Measurements from ENCODE around the gene NFIA.

NFIA gene

GRCh38 chr1:61132176-61132638 is 49.8 kb downstream of the NFIA start:
- DNase-seq, result no peak

DNA sequence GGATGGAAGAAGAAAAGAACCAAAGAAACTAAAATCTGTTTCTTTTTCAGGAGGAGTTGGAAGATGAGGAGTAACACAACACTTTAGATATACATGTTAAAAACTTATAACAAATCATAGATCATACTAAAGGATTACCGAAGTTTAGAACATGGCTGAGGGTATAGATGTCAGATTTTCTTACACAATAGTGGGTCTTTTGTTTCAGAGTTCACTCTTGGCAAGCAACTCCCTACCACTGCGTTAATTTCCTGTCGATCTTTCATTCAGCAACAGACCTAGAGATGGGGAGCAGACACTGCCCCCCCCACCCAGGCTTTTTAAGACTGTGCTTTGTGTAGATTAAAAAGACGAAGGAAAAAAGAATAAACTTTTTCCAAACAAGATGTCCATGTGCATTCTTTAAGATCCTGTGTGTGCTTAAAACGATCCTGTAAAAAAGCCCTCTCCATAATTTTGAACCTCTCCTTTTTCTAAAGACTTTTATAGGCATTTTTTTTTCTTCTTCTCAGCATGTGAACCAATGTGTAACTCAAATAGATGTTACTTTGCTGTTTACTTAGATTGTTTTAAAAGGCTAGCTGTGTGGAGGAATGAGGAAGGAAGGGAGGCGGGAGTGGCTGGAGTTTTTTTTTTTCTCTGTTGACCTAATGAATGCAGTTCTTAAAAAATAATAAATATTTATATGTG is 50.4 kb downstream of the NFIA start:
- DNase-seq, result no peak

GRCh38 chr1:61133335-61134019 is 51.1 kb downstream of the NFIA start:
- DNase-seq, result no peak

DNA sequence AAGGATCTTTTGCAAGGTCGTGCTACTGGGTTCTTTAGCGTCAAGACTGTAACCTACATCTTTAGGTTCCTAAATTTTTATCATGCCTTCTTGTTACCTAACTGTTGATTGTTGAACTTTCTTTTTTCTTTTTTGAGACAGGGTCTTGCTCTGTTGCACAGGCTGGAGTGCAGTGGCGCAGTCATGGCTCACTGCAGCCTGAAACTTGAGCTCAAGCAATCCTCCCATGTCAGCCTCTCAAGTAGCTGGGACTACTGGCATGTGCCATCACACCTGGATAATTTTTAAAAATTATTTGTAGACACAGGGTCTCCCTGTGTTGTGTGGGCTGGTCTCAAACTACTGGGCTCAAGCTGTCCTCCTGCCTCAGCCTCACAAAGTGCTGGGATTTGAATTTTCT is 52.9 kb downstream of the NFIA start:
- no peak for DNase-seq

DNA sequence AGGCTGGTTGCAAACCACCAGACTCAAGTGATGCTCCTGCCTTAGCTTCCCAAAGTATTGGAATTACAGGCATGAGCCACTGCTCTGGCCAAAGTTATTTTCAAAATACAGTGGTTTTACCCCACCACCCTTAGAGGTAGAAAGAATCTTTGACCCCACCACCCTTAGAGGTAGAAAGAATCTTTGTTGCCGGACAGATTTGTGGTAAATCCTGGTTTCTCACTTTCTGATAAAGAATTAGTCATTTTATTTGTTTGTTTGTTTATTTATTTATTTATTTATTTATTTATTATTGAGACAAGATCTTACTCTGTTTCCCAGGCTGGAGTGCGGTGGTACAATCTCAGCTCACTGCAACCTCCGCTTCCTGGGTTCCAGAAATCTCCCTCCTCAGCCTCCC is 55.9 kb downstream of the NFIA start:
- DNase-seq, result no peak

GRCh38 chr1:61138921-61139774 is 56.8 kb downstream of the NFIA start:
- no peak for DNase-seq

DNA sequence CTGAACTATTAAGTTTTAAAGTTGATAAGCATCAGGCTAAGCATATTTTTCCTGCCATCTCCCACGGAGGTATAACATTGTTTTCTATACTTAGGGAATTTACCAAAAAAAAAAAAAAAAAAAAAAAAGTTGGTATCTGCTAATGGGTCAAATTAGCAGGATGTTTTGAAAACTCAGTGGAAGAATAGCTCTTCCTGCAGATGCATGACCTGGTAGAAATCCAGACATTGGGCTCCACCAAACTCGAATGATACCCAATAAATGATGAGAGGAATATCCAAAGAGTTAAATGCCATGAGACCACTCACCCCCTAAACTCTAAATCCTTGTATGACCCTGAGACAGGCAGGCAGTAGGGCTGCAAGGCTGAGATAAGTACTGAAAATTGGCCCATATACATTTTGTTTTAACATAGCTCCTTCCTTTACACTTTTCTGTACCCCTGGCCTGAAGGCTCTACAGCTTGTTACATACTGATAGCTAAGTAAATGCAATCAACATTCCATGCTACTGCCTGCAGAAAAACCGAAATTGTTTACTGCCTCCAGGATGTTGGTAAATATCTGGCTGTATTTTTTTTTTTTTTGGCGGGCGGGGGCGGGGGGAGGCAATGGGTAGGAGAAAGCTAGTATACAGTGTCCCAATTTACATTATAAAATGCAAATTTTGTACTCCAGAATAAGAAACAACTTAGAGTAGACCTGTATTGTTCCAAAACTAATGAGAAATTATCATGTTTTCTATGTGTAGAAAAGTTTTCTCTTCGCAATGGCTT is 57.6 kb downstream of the NFIA start:
- no peak for DNase-seq

- no peak for DNase-seq
These were observed 58.4 kb downstream of the NFIA start for GRCh38 chr1:61140778-61141177.

DNA sequence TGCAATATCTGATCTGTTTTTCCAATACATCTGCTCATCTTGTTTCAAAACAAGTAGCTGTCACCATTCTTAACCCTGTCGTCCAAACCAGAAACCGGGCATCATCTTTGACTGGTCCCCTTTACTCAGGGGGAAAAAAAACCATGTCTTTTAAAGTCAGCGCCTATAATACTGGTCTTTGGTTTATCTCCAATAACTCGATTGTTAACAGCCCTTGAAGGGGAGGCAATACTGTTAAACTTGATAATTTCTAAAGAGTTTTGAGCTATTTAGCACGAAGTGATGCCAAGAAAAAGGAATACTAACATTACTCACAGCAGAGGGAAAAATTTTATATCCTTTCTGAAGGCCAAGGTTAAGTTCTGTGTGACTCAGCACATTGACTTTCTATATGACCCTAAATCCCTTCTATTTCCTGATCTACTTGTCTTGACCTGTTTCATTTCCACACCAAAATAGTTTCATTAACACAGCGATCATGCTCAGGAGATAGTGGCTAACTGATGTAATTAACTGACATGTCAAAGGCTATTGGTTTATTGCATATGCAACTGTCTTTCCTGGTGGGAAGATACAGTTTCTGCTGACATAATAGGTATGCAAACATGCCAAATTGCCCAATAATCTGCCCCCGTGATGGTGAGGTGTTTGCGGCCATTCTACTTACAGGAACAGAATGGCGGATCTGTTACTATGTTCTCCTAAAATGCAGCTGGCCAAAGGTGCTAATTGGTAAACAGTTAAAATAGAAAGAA is 59.1 kb downstream of the NFIA start:
- DNase-seq, result no peak

- DNase-seq, result peak in 1 of 2 donors; percentile 49
These were observed 59.7 kb downstream of the NFIA start for GRCh38 chr1:61142043-61142440.

DNA sequence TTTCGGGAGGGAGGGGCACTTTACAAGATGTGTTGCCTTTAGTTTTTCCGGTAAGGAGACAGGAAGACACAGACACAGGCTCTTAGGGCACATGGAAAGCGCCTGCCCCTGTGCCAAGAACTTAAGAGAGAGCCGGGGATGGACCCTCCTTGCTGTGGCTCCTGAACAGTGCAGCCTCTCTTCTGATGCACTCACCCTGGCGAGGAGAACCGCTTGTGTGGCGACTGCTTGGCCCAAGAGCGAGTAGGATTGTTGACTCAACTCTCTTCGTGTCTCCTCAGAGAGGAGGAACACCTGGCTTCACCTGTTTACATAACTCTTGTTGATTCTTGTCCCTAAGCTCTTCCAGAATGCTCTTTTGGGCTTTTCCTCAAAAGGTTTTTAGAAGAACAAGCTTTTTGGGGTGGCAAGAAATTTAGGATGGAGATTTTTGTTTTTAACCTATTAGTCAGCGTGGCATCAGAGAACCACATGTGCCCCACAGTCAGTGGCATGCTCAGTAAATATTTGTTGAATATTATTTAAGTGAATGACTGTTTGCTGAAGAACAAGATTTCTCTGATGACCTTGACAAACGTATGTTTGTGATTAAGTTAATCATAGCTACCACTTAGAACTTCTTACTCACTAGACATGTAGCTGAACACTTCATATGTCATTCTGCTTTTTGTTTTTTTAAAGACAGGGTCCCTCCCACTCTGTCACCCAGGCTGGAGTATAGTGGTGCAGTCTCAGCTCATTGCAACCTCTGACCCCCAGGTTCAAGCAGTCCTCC is 60.6 kb downstream of the NFIA start:
- no peak for DNase-seq

DNA sequence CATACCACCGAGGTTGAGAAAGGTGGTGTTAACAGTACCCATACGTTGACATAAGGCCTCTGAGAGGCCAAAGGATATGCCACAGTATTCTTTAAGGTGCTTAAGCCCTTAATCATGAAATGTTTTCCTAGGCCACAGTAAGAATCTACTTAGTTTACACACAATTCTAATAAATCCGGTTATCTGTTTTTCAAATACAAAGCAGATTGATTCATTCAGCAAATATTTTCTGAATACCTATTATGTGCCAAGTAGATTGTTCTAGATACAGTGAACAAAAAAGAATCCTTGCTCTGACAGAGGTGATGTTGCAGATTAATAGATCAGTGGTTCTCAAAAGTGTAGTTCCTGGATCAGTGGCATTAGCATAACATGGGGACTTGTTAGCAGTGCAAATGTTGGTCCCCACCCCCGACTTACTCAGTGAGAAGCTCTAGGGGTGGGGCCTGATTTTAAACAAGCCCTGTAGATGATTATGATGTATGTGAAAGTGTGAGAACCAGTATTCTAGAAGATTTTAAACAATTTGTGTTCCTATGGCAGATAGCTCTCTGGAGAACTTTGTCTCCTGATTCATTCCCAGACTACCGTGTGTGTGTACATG is 61.6 kb downstream of the NFIA start:
- no peak for DNase-seq

DNA sequence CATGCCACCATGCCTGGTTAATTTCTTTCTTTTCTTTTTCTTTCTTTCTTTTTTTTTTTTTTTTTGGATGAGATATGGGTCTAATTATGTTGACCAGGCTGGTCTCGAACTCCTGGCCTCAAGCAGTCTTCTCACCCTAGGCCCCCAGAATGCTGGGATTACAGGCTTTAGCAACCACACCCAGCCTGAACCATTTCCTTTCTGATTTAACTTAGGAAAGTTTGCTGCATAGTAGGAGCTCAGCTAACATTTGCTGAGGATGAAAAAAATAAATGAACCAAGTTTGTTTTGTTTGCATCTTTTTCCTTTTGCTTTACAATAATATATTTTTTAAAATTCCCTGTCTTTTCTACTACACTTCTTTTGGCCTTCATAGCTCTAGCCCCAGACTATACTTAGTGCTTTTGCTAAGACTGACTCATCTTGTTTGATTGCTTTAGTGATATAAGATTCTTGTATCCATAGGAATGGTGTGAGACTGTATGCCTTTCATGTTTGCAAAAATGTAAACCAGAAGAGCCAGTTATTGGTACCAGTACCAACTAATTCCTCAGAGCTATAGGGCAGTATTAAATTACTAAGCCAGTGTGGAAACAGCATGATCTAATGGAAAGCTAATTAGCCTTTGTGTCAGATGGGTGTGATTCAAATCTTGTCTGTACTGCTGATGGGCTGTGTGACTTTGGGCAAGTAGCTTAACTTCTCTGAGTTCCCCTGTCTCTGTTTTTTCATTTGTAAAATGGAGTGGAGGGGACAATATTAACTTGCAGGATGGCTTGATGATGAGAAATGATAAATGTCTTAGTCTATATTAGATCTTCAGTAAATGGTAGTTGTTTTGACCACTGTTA is 66.9 kb downstream of the NFIA start:
- DNase-seq, result no peak

DNA sequence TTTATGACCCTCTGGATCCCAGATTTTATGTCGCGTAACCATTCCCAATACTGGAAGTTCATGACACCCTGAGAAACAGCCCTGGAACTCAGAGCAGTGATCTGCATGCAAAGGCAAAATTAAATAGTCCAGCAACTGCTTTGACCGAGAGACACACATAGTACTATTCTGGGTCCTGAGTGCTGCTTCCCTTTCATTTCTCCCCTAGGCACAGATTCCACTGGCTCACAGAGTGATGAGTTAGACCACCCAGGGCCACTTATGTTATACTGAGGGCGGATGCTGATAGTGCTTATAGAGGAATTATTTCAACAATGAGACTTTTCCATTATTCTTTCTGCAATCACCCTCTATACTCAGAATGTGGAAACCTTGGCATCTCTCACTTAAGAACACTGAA is 69.2 kb downstream of the NFIA start:
- no peak for DNase-seq

GRCh38 chr1:61152066-61152465 is 69.7 kb downstream of the NFIA start:
- no peak for DNase-seq

GRCh38 chr1:61152469-61153105 is 70.2 kb downstream of the NFIA start:
- DNase-seq, result peak; percentile 15 to 54

- no peak for DNase-seq
These were observed 74.5 kb downstream of the NFIA start for GRCh38 chr1:61156576-61157467.

GRCh38 chr1:61157468-61157987 is 75.2 kb downstream of the NFIA start:
- no peak for DNase-seq
